ENCODE measurements around the gene LETMD1. TPM values are rescaled to one million over a fixed set of nuclear protein-coding genes. Genes with fewer than 3 reads are reported as not detected.

Gene LETMD1
- total and polyA plus RNA-seq, 2 experiments from 2014 or later: 16.3 to 29.8 TPM

DNA sequence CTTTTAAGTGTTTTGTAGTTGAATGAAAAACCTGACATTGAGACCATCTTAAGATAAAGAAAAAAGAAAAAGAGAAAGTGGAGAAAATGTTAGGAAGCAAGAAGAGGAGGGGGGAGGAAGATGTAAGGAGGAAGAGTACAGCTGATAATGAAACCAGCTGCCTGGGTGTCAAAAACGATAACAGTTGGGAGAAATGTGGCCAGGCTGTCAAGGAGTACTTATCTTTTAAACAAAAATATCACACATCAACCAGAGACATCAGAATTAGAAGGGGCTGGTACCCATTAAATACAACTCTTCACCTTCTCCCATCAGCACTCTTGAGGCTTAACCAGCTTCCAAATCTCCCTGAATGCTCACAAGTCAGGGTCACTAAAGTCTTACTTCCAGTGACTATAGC, 26.4 kb upstream of the LETMD1 start:
- Histone ChIP-seq H3F3A (ENCODE audit: insufficient read depth) (peaks cover 29% of the 10 kb centered on the region), H3K9me2 (ENCODE audit: insufficient read depth) (no peaks in the 10 kb centered on the region), H3K9me3 (ENCODE audit: low read depth) (no peaks in the 10 kb centered on the region), H3K4me2 (ENCODE audit: unreplicated experiment) (no peak overlapping the region), H3K79me2 (ENCODE audit: insufficient read depth) (peaks cover 82% of the 10 kb centered on the region), H3K27me3 (replicated peaks; ENCODE audit: insufficient read depth) (no peaks in the 10 kb centered on the region), H3K27ac (no peak overlapping the region), H3K36me3 (ENCODE audit: low read depth) (no peaks in the 10 kb centered on the region), H3K4me3 (no peak overlapping the region), H4K20me1 (ENCODE audit: insufficient read depth) (0 out of 2 replicates have a peak, but pooled peaks cover 6% of the 10 kb centered on the region), H2AFZ (no peak overlapping the region), H3K4me1 (ENCODE audit: insufficient read depth) (peaks cover 15% of the 10 kb centered on the region), H3K9ac (no peak overlapping the region)
- in situ Hi-C loops (cut with MboI): no loop called here
- WGBS, 2 experiments (ENCODE audit: low coverage in 1 of 2, low lambda C conversion rate in 2 of 2, missing lambda C conversion rate in 2 of 2): 56 to 73% methylated on average over 1 of the region's 1 CpG
- no peak for DNase-seq
- TF ChIP-seq EZH2phosphoT487 (IDR thresholded peaks at IDR 0.05; ENCODE audit: insufficient read depth, low read depth) (no peak), EZH2 (IDR thresholded peaks at IDR 0.05; ENCODE audit: insufficient read depth, poor library complexity, severe bottlenecking) (no peak)

- Histone ChIP-seq H3K9me3 (ENCODE audit: low read depth) (no peaks in the 10 kb centered on the region), H2AFZ (peak overlapping the region; percentile 96), H3K4me3 (peak overlapping the region; percentile 94), H3K9me2 (ENCODE audit: insufficient read depth) (no peaks in the 10 kb centered on the region), H4K20me1 (ENCODE audit: insufficient read depth) (no peaks in the 10 kb centered on the region), H3K27ac (peak overlapping the region; percentile 94), H3K4me1 (ENCODE audit: insufficient read depth) (peaks cover 15% of the 10 kb centered on the region), H3K4me2 (ENCODE audit: unreplicated experiment) (peak overlapping the region; percentile 91), H3F3A (ENCODE audit: insufficient read depth) (peaks cover 29% of the 10 kb centered on the region), H3K36me3 (ENCODE audit: low read depth) (no peaks in the 10 kb centered on the region), H3K27me3 (replicated peaks; ENCODE audit: insufficient read depth) (no peaks in the 10 kb centered on the region), H3K79me2 (ENCODE audit: insufficient read depth) (peaks cover 61% of the 10 kb centered on the region), H3K9ac (peak overlapping the region; percentile 94)
- in situ Hi-C loops (cut with MboI): no loop called here
- WGBS, 2 experiments (ENCODE audit: low coverage in 1 of 2, low lambda C conversion rate in 2 of 2, missing lambda C conversion rate in 2 of 2): 48 to 51% methylated on average over 4 of the region's 4 CpGs
- TF ChIP-seq EZH2 (IDR thresholded peaks at IDR 0.05; ENCODE audit: insufficient read depth, poor library complexity, severe bottlenecking) (no peak), EZH2phosphoT487 (IDR thresholded peaks at IDR 0.05; ENCODE audit: insufficient read depth, low read depth) (no peak)
- peak; percentile 58 for DNase-seq
These were observed 24.3 kb upstream of the LETMD1 start for GRCh38 chr12:51023625-51024382.

DNA sequence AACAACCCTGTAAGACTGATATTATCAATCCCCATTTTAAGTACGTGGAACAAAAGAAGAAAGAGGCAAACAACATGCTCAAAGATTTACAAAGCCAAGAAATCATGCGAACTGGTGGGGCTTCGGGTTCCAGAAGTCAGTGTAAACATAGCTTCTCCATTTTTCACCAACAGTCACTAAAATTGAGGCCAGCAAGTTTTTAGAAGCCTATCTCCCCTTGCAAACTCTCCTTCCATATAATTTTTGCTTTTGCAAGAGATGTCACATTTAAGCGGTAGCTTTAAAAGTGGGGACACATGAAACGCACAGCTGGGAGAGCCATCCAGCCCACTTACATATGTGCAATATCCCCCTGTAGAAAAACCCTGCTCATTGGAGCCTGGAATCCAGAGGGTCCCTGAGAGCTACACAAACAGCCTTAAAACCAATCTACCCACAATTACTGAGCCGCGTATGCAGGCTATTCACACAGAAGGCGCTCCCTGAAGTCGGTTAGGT, 22.7 kb upstream of the LETMD1 start:
- in situ Hi-C loops (cut with MboI): no loop called here
- Histone ChIP-seq H3K9me3 (ENCODE audit: low read depth) (no peaks in the 10 kb centered on the region), H3K4me1 (ENCODE audit: insufficient read depth) (peaks cover 15% of the 10 kb centered on the region), H3K9ac (peak overlapping the region; percentile 94), H3K36me3 (ENCODE audit: low read depth) (no peaks in the 10 kb centered on the region), H2AFZ (peak overlapping the region; percentile 96), H3K4me2 (ENCODE audit: unreplicated experiment) (peak overlapping the region; percentile 91), H3K9me2 (ENCODE audit: insufficient read depth) (no peaks in the 10 kb centered on the region), H3K27me3 (replicated peaks; ENCODE audit: insufficient read depth) (no peaks in the 10 kb centered on the region), H3K79me2 (ENCODE audit: insufficient read depth) (peaks cover 46% of the 10 kb centered on the region), H3K4me3 (peak overlapping the region; percentile 94), H4K20me1 (ENCODE audit: insufficient read depth) (no peaks in the 10 kb centered on the region), H3F3A (ENCODE audit: insufficient read depth) (peaks cover 29% of the 10 kb centered on the region), H3K27ac (peak overlapping the region; percentile 94)
- DNase-seq: no peak
- 8 to 9% methylated on average over 8 to 9 of the region's 9 CpGs for WGBS, 2 experiments (ENCODE audit: low coverage in 1 of 2, low lambda C conversion rate in 2 of 2, missing lambda C conversion rate in 2 of 2)
- TF ChIP-seq EZH2phosphoT487 (IDR thresholded peaks at IDR 0.05; ENCODE audit: insufficient read depth, low read depth) (no peak), EZH2 (IDR thresholded peaks at IDR 0.05; ENCODE audit: insufficient read depth, poor library complexity, severe bottlenecking) (no peak)

GRCh38 chr12:51025836-51026638, 22.1 kb upstream of the LETMD1 start, which contains the start of gene SLC11A2:
TSS of gene SLC11A2 (minus strand) at chr12:51026384. CDS start at chr12:51010728, 15,656 bp downstream.
- H3K27ac ChIP-seq: peak within 1 kb of the TSS; percentile 94
- peaks cover 39% of the 10 kb centered on the region for H3K79me2 ChIP-seq (ENCODE audit: insufficient read depth)
- no peaks in the 10 kb centered on the region for H3K27me3 ChIP-seq (replicated peaks; ENCODE audit: insufficient read depth)
- peak within 1 kb of the TSS; percentile 91 for H3K4me2 ChIP-seq (ENCODE audit: unreplicated experiment)
- peak within 1 kb of the TSS; percentile 94 for H3K9ac ChIP-seq
- peaks cover 15% of the 10 kb centered on the region for H3K4me1 ChIP-seq (ENCODE audit: insufficient read depth)
- peak within 1 kb of the TSS; percentile 94 for H3K4me3 ChIP-seq
- H2AFZ ChIP-seq: peak within 1 kb of the TSS; percentile 96
- in situ Hi-C loops (cut with MboI): no loop called here
- no peaks in the 10 kb centered on the region for H3K9me2 ChIP-seq (ENCODE audit: insufficient read depth)
- no peaks in the 10 kb centered on the region for H4K20me1 ChIP-seq (ENCODE audit: insufficient read depth)
- TF ChIP-seq EZH2 (IDR thresholded peaks at IDR 0.05; ENCODE audit: insufficient read depth, poor library complexity, severe bottlenecking) (no peak), EZH2phosphoT487 (IDR thresholded peaks at IDR 0.05; ENCODE audit: insufficient read depth, low read depth) (no peak)
- peaks cover 29% of the 10 kb centered on the region for H3F3A ChIP-seq (ENCODE audit: insufficient read depth)
- H3K36me3 ChIP-seq (ENCODE audit: low read depth): no peaks in the 10 kb centered on the region
- 0 to 1% methylated on average over 51 to 72 of the region's 74 CpGs for WGBS, 2 experiments (ENCODE audit: low coverage in 1 of 2, low lambda C conversion rate in 2 of 2, missing lambda C conversion rate in 2 of 2)
- DNase-seq: peak; percentile 99
- H3K9me3 ChIP-seq (ENCODE audit: low read depth): no peaks in the 10 kb centered on the region

Measured in GM23248 (cell line).